HG03045 (cell line): ENCODE measurements around the gene COX7A1.

ENCODE experiments used
- ATAC-seq: cut with Tn5 transposase; IDR thresholded peaks from one replicate; pipeline ENCODE4 v1.9.1; 2021; ENCODE audit warnings: mild to moderate bottlenecking, moderate library complexity; ENCODE audit not compliant: unreplicated experiment

COX7A1 gene

DNA sequence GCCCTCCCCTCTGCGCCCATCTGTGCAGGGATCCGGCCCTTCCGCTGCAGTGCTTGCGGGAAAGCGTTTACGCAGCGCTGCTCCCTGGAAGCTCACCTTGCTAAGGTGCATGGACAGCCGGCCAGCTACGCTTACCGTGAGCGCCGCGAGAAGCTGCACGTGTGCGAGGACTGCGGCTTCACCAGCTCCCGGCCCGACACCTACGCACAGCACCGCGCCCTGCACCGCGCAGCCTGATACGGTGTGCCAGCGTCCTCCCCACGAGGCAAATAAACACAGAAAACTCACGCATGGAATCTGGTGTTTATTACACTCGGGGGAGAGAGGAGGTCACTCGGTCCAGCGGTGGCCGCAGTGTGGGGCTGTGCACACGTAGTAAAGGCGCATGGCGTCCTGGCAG, 38.8 kb downstream of the COX7A1 start:
- no peak for ATAC-seq

DNA sequence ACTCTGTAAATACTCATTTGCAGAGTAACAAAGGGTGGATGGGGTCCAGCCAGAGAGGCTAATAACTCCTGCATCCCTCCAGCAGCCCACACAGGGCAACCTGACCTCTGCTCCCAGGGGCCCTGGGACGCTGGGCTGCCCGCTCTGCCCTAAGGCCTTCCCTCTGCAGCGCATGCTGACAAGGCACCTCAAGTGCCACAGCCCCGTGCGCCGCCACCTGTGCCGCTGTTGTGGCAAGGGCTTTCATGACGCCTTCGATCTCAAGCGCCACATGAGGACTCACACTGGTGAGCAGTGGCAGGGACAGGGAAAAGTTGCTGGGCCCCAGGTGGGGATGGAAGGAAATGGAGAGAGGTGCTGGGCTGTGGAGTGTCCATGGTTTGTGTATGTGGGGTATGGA, 39.6 kb downstream of the COX7A1 start:
- no peak for ATAC-seq

DNA sequence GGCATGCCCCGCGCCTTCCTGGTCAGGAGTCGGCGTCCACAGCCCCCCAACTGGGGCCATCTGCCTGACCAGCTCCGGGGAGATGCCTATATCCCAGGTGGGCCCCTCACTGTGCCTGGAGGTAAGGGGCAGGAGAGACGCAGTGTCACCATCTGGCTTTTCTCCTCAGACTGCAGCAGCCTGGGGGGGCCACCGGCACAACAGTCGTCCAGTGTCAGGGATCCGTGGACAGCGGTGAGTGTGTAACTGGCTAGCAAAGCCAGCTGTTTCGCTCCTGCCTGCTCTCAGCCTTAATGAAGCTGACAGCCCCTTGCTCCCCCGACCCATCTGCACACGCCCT, 41.1 kb downstream of the COX7A1 start:
- no peak for ATAC-seq

DNA sequence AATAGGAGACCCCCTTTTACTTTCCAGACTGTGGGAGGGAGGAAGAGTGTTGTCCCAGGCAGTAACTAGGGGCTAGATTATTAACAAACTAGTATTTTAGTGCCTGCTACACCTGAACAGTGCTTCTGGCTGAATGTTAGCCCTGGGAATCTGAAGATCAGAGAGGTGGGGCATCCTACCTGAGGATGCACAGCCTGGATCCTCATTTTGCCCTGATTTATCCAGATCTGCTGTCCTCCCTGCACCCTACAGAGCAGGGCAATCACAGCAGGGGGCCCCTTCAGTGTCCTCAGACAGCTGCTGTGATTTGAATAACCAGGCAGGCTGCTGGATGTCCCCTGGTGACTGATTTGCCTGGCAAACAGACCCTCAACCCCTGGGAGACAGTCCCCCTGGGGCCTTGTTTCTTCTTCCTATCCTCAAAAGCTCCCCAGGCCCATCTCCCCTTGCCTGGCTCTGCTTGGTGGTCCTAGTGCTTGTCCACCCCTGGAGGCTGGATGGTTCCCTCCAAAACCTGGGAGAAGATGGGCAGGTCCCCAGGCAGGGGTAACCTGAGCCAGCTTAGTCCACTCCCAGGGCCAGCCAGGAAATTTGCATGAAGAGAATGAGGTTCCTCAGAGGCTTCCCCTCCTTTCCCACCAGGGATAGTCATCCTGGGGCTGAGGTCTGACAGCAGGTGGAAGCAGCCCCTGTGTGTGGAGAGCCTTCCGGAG, 41.6 kb downstream of the COX7A1 start, which contains the start of gene OVOL3:
TSS of gene OVOL3 (plus strand) at position 657 of the 713 bp plus-strand sequence. CDS start 60 bp downstream, outside the sequence.
- ATAC-seq = no peak

DNA sequence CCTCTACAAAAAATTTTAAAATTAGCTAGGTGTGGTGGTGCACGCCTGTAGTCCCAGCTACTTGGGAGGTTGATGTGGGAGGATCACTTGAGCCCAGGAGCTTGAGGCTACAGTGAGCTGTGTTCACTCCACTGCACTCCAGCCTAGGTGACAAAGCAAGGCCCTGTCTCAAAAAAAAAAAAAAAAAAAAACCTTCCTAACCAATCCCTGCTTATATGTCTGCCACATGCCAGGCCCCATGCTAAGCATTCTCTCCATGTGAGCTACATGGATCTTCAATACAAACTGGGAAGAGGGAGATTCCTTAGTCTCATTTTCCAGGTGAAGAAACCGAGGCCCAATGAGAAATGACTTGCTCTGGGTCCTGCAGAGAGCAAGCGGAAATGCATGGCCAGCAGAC, 43.6 kb downstream of the COX7A1 start:
- no peak for ATAC-seq

DNA sequence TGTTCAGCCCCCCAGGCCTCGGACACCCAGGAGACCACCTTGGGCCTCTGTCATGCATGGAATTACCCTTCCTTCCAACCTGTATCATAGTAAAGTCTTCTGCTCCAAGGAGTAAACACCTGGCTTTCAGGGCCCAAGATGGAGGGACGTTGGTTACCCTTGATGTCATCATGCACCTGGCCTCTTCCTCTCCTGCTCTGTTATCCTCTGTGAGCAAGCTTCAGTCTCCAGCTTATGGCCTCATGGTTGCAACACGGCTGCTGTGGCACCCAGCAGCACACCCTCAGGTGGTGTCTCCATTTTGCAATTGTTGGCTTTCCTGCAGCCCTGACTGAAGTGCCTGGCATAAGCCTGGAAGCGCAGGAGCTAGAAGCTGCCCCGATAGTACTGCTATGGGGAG, 45.3 kb downstream of the COX7A1 start:
- no peak for ATAC-seq

DNA sequence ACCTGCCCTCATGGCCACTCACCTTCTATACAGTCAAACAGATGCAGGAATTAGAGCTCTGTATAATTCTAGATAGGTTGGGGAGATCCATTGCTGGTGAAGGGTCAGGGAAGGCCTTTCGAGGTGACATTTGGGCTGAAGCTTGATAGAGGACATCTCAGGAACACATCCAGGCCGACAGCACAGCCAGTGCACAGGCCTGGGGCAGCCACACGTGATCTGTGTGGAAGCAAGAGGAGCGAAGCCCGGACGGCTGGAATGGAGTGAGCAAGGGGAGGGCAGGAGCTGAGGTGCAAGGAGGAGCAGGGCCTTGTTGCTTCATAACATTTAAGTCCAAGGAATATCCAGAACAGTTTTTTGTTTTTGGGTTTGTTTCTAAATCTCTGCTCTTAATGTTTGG, 45.8 kb downstream of the COX7A1 start:
- ATAC-seq = no peak

DNA sequence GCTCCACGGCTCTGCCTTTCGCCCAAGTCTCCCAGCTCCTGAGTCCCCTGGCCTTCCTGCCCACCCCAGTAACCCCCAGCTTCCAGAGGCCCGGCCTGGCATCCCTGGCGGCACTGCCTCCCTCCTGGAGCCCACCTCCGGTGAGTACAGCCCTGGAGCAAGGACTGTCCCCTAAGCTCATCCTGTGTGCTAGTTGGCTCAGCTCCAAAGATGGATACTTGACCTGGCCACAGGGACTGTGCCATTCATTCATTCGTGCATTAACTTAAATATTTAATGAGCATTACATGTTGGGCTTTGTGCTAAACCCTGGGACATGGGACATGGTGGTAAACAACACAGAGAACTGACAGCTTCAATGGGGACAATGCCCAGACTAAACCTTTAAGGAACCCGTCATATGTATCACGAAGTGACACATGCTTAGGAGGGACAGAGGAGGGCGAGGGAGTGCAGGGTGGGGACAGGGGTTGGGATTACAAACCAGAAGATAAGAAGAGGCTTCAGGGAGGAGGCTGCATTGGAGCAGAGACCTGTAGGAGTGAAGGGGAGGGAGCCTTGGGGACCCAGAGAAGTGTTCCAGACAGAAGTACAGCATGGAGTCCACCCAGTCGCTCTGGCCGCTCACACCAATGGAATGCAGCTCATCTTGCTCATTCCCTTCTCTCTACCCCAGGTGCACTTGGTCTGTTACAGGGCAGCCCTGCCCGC, 48.2 kb downstream of the COX7A1 start:
- ATAC-seq = no peak

DNA sequence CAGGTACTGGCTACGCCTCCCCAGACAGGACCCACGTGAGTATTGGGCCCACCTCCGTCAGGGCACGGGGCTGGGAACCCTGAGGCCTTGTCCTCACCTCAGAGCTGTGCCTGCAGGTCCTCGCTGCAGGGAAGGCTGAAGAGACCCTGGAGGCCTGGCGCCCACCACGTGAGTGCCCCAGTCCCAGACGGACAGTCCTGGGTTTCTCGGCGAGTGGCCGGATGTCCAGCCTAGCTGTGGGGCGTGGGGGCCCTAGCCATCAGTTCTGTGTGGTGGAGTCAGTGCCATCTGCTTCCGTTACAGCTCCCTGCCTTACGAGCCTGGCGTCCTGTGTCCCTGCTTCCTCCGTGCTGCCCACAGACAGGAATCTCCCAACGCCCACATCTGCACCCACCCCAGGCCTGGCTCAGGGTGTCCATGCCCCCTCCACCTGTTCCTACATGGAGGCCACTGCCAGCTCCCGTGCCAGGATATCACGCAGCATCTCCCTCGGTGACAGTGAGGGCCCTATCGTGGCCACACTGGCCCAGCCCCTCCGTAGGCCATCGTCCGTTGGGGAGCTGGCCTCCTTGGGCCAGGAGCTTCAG, 49.1 kb downstream of the COX7A1 start:
- no peak for ATAC-seq

DNA sequence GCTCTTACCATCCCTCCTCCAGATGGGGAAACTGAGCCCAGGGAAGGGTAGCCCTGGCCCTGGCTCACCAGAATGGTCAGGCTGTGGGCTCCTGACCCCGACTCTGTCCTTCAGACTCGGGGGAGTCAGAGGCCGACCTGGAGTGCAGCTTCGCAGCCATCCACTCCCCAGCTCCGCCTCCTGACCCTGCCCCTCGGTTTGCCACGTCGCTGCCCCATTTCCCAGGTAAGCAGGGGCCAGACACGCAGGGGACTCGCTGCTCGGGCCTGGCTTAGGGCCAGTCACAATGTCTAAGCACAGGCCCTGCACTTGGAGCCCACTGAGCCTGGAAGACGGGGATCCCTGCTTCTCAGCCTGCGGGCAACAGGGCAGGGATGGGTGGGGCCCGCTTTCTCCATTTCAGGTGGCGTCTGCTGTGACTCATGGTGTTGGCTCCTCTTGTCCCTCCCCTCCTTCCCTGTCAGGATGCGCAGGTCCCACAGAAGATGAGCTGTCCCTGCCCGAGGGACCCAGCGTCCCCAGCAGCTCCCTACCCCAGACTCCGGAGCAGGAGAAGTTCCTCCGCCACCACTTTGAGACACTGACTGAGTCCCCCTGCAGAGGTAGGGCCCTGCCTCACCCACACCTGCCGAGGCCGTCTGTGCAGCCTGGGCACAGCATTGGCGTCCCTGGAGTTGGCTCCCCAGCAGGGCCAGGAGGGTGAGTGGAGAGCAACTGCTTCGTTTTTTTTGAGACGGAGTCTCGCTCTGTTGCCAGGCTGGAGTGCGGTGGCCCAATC, 50.5 kb downstream of the COX7A1 start:
- ATAC-seq = no peak
